ENCODE measurements around the gene PLXNA1. TPM values are rescaled to one million over a fixed set of nuclear protein-coding genes. Genes with fewer than 3 reads are reported as not detected.
A peak's percentile ranks its signal among the peaks of the same experiment; 100 is the strongest.

PLXNA1 gene
- total RNA-seq, 1 donor from 2014 or later = 3.4 TPM

DNA sequence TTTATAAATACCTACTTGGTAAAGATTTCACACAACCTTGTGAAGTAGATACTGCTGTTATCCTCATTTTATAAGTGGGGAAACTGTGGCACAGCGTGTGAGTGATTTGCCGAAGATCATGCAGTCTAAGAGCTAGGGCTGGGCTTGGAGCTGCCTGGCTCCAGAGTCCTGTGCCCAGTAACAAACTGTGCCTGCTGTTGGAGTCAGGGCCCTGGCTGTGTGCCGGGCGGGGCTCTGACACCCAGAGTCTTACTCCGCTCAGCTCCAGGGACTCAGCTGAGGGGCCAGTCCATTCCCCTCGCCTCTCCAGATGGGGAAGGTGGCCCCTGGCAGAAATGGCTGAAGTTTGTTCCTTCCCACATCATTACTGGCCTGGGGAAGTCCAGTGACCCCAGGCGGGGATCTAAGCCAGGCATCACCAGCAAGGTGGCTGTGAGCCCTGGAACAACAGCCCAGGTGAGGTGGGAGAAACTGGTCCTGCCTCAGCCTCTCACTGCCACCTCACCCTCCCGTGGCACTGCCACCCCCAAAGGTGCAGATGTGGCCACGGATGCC, 17.3 kb upstream of the PLXNA1 start:
- DNase-seq (ENCODE audit: low spot score) = no peak
- ATAC-seq = no peak

DNA sequence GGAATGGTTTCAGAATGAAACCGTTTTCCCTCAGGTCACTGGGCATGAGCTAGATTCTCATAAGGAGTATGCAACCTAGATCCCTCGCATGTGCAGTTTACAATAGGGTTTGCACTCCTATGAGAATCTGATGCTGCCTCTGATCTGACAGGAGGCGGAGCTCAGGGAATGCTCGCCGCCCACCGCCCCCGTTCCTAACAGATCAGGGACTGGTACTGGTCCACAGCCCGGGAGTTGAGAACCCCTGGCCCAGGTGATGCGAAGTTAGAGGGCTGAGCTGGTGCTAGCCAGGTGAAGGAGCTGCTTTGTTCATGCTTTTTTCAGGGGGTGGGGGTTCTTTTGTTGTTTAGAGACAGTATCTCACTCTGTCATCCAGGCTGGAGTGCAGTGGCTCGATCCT, 15.5 kb upstream of the PLXNA1 start:
- no peak for DNase-seq (ENCODE audit: low spot score)
- ATAC-seq = no peak

DNA sequence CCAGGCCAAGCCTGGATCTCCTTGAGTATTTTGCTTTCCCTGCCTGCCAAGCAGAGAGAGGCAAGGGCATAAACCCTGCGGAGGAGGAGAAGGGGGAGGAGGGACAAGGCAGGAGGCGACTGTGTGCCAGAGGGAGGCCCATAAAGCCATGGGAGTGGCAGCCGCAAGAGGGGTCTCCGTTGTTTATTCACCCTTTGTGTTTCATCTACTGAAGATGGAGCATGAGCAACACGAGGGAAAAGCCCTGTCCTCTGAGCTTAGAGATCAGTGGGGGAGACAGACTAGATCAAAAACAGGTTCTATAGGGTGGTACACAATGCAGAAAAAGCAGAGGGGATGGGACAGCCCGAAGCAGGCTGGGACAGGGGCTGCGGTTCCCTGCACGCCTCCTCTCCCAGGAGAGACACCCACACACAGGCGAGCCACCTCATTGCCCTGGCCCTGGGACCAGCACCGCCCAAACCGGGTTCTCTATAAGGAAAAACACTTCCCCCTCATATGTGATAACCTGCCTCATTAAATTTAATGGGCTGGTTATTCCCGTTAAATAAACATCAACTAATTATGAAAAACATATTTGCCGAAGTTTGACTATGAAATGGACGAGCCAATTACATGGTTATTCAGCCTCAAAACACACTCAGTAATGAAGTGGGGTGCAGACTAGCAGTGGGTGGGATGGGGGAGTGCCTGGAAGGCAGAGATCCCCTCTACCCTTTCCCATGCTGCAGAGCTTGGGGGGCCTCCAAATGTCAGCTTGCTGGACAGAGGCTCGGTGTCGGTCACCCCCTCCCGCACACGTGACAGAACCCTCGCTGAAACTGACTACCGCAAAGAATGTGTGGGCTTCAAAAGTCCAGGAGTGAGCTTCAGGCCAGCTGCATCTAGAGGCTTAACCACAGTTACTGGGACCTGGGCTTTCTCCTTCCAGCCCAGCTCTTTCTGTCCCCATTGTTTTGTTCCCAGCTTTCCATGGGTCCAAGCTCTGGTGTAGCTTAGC, 14.2 kb upstream of the PLXNA1 start:
- no peak for DNase-seq (ENCODE audit: low spot score)
- ATAC-seq = no peak

DNA sequence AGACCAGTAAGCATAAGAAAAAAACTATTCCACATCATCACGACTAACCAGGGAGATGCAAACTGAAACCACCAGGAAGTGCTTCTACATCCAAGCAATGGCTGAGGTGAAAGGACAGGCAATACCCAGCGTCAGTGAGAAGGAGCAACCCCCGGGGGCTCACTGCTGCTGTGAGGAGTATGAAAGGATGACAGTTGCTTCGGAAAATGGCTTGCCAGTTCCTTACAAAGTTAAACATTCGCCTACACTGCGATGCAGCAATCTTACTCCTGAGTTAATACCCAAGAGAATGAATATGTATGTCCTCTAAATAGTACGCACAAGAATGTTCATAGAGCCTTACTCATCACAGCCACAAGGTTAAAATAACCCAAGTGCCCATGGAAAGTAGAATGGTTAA, 13.3 kb upstream of the PLXNA1 start:
- ATAC-seq = no peak
- DNase-seq (ENCODE audit: low spot score) = no peak

DNA sequence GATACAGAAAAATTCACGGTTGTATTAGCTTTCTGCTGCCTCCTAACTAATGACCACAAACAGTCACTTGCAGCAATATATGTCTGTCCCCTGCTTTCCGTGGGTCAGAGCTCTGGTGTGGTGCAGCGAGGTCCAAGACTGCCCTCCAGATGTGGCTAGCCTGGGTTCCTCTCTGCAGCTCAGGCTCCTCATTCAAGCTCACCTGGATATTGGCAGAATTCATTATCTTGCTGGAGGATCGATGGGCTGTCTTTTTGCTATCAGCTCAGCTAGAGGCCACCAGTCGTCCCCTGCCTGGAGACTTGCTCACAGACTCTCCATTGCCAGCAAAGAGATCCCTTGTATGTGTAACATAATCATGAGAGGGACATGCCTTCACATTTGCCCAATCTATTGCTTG, 12.8 kb upstream of the PLXNA1 start:
- DNase-seq (ENCODE audit: low spot score) (no peak), ATAC-seq (no peak)

DNA sequence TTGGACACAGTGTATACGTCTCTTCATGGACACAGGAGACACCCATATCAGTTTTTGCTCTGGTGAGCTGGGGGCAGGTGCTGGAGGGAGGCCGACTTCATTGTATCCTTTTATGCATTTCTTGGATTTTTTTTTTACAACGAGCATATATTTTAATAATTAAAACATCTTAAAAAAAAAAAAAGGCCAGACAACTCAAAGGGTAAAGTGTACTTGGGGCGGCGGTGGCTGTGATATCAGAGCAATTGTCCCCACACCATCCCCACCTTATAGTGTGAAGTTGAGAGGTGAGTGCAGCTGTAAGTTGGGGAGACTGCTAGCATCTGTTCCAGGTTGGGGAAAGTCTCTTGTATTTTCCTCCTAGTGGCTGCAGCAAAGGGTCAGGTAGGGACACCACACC, 12.0 kb upstream of the PLXNA1 start:
- ATAC-seq = no peak
- no peak for DNase-seq (ENCODE audit: low spot score)

DNA sequence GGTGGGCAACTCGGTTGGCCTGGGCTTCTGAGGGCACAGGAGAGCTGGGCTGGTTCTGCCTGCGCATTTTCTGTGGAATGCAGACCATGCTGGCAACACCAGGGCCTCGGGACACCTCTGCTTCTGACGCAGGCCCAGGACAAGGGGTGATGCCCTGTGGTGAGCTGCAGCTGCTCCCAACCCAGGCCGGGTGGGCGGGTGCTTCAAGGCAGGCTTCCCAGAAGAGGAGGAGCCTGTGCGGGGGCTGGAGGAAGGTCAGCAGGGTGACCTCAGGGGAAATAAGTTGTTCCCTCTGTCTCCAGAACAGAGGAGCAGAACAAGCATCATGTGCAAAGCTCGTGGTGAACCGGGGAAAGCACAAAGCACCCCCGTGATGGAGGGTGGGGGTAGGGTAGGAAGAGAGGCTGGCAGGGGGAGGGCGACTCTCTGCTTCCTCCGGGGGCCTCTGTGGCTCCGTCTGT, 11.0 kb upstream of the PLXNA1 start:
- peak; percentile 70 for ATAC-seq
- no peak for DNase-seq (ENCODE audit: low spot score)

DNA sequence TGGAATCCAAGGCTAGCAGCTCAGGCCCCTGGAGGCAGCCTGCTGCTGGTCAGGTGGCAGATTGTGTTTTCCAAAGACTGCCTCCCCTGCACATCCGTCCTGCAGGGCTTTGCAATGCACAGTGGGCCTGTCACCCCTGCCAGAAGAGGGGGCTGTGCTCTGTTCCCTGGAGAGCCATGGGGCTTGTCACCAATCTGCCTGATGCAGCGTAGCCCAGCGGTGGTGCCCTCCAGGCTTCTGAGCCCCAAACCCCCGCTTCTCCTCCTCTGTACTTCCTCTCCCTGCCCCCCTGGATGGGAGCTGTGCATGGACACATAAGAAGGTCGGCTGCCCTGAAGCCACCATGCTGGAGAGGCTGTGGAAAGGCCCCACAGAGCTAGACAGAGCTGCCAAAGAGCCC, 10.0 kb upstream of the PLXNA1 start:
- ATAC-seq (no peak), DNase-seq (ENCODE audit: low spot score) (no peak)

DNA sequence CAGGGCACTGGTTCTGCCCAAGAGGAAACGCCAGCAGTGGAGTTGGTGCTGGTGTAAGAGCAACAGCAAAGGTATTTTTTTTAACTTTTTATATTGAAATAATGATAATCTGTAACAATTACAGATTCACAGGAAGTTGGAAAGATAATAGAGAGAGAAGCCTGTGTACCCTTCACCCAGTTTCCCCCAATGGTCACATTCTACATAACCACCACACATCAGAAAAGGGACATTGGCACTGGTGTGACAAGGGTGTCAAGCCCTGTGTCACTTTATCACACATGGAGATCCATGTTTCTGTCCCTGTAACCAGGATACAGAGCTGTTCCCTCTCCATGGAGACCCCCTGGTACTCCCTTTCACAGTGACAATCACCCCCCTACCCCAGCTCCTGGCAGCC, 9.1 kb upstream of the PLXNA1 start:
- DNase-seq (ENCODE audit: low spot score) = no peak
- ATAC-seq = no peak

DNA sequence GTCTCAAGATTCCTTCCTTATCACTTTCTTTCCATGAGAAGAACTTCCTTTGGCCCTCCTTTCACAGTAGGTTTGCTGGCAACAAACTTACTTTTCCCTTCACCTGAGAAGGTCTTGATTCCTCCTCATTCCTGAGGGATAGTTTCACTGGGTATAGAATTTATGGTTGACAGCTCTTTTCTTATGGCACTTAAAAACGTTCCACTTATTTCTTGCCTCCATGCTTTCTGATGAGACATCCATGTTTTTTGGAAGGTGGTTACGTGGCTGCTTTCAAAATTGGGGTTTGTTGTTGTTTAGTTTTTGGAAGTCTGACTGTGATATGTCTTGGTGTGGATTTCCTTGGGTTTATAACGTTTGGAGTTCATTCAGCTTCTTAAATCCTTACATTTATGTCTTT, 8.2 kb upstream of the PLXNA1 start:
- DNase-seq (ENCODE audit: low spot score) = no peak
- ATAC-seq = no peak

DNA sequence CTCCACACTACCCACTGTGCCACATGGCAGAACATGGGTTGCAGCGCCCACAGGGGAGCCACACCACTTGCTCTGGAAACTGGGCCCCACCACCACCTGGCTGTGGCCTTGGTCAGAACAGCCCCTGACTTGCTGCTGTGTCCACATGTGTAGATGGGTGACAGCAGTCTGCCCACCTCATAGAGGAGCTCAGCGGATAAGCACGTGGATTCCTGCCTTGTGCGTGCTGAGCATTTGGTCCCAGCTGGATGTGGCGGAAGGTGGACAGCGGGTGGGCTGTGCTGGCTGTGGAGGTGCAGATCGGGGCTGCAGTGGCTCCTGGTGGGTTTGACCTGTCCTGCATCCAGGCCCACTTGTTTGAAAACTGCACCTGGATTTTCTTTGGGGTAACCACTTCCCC, 6.0 kb upstream of the PLXNA1 start:
- DNase-seq (ENCODE audit: low spot score) = no peak
- ATAC-seq = no peak

DNA sequence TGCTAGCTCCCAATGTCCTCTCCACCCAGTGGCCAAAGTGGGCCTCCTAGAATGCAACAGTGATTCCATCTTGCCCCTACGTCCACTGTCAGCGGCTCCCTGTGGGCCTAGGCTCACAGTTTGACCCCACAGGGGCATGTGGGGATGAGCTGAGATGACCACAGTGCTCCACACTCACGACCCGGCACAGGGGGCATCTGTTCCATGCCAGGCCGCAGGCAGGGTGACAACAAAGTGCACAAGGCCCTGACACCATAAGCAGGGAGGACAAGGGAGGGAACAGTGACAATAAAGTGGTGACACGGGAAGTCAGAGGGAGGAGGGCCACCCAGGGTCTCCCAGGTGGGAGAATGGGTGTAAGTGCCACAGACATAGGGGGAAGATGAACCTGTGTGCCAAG, 5.1 kb upstream of the PLXNA1 start:
- ATAC-seq (no peak), DNase-seq (ENCODE audit: low spot score) (no peak)

DNA sequence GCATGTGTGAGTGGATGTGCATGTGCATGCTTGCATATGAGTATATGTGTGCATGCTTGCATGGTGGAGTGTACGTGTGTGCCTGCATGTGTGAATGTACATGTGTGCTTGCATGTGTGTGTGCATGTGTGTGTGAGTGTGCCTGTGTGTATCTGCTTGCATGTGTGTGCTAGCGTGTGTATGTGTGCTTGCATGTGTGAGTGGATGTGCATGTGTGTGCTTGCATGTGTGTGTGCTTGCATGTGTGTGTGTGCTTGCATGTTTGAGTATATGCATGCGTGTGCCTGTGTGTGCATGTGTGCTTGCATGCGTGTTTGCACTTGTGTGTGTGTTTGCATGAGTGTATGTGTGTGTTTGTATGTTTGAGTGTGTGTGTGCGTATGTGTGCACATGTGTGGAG, 4.6 kb upstream of the PLXNA1 start:
- ATAC-seq (no peak), DNase-seq (ENCODE audit: low spot score) (no peak)

DNA sequence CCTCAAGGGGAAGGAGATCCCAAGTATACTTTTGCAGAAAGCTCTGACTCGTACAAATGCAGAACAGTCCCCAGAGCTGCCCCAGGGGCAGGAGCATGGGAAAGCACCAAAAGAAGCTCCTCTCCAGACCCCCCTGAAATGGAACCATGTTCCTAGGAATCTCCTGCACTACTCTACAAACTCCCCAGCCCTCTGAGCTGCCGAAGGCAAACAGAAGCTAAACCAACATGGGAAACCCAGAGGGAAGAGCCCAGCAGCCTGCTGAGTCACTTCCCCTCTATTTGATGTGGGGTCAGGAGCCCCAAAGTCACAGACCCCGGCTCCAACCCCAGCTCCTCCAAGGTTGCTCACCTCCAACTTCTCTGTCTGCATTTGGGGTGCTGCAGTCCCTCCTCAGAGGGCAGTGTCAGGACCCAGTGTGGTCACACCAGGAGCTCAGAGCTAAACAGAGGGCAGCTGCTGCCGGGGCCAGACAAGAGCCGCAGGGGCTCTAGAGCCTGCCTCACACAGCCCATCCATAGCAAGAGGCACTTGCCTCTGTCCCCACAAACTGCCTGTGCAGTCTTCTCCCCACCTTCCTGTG, 3.8 kb upstream of the PLXNA1 start:
- ATAC-seq = no peak
- no peak for DNase-seq (ENCODE audit: low spot score)

DNA sequence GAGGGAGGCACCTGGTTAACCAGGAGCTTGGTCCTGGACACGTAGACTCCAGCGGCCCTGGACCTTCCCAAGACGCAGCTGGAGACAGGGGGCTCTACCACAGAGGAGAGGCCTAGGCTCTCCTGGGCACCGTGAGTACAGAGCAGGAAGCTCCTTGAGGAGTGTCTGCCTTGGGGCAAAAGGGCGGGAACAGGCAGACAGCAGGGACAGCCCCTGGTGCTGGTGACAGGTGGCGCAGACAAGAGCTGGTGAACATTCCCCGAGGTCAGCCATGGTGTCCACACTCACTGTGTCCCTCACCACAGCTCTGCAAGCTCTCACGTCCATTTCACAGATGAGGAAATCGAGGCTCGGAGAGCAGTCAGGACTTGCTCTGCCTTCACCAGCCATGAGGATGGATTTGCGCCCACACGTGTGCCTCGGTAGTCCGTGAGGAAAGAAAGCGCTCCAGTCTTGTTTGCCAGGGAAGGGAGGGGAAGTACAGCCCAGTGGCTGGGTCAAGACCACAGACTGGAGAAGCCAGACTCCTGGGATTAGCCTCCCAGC, 2.6 kb upstream of the PLXNA1 start:
- no peak for DNase-seq (ENCODE audit: low spot score)

DNA sequence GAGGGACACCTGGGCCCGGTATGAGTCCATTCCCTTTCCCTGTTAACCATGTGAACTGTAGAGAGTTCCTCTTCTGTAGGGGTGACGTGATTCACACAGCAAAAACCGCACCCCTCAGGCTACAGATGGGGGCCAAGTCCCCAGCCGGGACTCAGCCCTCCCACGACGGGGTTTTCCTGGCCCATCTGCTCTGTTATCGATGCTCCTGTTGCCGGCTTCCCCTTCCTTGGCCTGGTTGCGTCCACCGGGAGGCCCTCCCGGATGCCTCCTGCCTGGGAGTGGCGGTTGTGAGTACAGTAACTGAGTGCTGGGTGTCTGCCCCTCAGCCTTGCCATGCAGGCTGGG, 817 bp upstream of the PLXNA1 start:
- ATAC-seq = no peak
- no peak for DNase-seq (ENCODE audit: low spot score)

More for the DNA sequence above, 2.6 kb upstream of the PLXNA1 start:
- ATAC-seq = no peak

DNA sequence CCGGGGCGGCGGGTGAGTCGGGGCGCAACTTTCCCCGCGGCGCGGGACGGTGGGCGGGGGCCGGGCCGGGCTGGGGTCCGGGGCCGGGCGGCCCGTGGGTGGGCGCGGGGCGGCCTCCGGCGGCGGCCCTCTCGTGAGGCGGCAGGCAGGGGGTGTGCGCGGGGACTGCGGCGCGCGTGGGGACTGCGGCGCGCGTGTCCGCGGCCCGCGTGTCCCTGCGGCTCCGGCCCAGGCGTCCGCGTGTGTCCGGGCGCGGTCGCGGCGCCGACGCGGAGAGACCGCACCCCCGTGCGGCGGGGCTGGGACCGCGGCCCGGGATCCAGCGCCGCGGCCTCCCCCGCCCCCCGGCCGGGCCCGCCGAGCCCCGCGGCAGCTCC, 349 bp downstream of the PLXNA1 start:
- no peak for DNase-seq (ENCODE audit: low spot score)
- ATAC-seq = peak; percentile 1

DNA sequence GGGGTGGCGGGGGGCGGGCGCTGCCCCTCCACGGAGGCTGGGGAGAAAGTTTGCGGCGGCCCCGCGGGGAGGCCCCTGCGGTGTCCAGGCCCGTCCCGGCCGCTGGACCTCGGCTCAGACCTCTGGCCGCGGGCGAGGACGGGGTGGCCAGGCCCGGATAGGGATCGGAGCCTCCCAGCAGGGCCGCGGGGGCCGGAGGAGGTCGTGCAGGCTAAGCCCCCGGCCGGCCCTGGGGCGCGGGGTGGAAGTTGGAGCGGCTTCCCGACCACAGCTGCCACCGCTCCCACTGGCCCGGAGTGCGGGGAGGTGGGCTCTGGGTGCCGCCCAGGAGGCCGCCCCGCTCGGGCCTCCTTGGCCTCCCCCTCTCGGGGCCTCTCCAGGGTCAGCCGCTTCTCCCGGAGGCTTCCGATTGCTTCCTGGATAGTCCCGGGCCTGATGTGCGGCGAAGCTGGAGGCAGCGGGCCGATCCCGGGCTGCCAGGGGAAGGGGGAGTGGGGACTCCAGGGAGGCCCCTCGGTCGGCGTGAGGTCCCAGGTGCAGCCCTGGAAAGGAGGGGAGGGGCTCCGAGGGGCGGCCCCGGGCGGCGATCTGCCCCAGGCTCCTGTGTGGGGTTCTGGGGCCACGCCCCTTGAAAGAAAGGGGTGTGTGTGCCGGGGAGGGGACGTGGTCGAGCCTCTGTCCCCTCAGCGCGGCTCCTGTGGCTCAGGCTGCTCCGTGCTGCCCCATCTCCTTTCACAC, 907 bp downstream of the PLXNA1 start:
- ATAC-seq (peak; percentile 1), DNase-seq (ENCODE audit: low spot score) (no peak)

DNA sequence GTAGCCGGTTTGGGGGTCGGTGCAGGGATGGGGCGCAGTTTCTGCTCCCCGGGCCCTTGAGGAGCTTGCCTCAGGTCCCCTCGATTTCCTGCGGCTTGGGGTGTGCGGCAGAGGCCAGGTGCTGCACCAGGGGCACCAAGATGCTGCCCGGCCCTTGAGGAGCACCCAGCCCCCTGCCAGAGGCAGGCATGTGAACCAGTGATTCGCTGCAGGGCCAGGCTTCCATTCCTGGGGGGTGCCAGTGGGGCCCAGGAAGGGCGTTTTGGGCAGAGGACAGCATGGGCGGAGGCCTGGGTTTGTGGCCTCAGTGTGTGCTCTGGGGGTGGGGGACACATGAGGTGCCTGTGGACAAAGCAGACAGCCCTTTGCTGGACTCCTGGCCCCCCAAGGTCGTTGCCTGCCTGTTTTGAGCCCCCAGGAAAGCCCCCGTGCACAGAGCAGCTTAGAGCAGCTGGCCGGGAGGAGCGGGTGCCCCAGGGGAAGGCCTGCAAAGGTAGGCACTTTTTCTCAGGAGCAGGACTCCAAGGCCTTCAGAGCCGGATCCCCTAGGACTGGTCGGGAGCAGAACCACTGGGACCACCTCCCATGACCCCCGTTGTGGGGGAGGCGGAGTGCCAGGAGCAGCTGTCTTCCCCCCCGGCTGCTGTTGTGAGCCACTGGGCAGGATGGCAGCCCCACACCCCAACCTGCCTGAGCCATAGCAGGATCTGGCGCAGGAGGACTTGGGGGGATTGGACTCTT, 1.6 kb downstream of the PLXNA1 start:
- ATAC-seq = no peak
- no peak for DNase-seq (ENCODE audit: low spot score)

DNA sequence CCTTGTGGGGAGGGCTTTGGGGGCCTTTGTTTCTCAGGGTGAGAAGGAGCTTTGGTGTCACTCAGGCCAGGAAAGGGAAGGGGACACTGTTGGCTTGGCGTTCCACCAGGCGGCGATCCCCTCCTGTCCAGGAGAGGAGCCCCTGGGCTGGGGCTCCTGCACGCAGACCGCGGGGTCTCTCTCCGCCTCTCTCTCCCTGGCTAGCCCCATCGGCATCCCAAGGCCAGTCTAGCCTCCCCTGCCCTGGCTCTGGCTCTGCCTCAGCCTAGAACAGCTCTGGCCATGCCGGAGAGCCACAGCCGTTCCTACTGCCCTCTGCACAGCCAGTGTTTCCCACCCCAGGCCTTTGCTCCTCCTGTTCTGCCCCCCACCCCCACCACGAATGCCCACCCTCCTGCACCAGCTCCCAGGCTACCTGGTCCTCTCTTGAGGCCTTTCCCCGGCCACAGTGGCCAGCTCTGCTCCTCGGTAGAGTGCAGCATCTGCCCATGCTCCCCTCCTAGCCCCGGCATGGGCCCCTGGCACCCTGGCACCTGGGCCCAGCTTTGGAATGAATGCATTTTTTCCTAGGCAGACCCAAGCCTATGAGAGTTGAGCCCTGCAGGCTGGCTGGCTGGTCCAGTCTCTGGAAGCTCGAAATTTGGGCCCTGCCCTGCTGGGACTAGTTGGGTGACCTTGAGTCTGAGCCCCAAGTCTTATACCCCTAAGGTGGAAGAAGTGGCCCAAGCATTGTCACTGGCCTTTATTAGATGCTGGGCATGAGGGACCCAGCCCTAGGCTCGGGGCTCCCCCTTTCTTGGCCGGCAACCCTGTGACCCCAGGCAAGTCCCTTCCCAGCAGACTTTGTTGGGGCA, 2.4 kb downstream of the PLXNA1 start:
- no peak for DNase-seq (ENCODE audit: low spot score)

More for the DNA sequence above, 2.4 kb downstream of the PLXNA1 start:
- ATAC-seq = no peak
